Natural killer cell (primary cell): ENCODE results near the gene KHDC3L. TPM values are rescaled to one million over a fixed set of nuclear protein-coding genes. Genes with fewer than 3 reads are reported as not detected.

Source experiments
- ATAC-seq, 3 donors: fragments of 150-1000 bp in 2 of 3; fragments of 200-7000 bp in 1 of 3; cut with Tn5 transposase; 1 replicate in 1 of 3; 2 replicates in 2 of 3; pipeline ENCODE4 v1.10.0; 2021; ENCODE audit warnings: mild to moderate bottlenecking in 2 of 3, moderate library complexity in 2 of 3
- DNase-seq, 2 donors: peaks; one replicate each; pipeline versions ENCODE4 v3.0.0 to v3.0.0-alpha.2; 2013 to 2021; ENCODE audit warnings: mixed read lengths in 1 of 2
- H3K27ac ChIP-seq: one replicate; pipeline ENCODE4 v1.5.1; 2013; ENCODE audit warnings: mild to moderate bottlenecking, low read length
- H3K27me3 ChIP-seq: one replicate; pipeline ENCODE4 v1.6.1; 2013; ENCODE audit warnings: low read length; ENCODE audit not compliant: control insufficient read depth, insufficient read depth
- H3K36me3 ChIP-seq: one replicate; pipeline ENCODE4 v1.6.1; 2013; ENCODE audit warnings: low read length; ENCODE audit not compliant: control insufficient read depth, insufficient read depth
- H3K4me1 ChIP-seq: one replicate; pipeline ENCODE4 v1.6.1; 2013; ENCODE audit warnings: low read length; ENCODE audit not compliant: control insufficient read depth, insufficient read depth
- H3K4me3 ChIP-seq: one replicate; pipeline ENCODE4 v1.5.1; 2013; ENCODE audit warnings: low read length
- H3K9me3 ChIP-seq: one replicate; pipeline ENCODE4 v1.6.1; 2013; ENCODE audit warnings: low read length; ENCODE audit not compliant: control insufficient read depth, insufficient read depth
- H3K27ac Mint-ChIP-seq, 2 donors: one replicate each; pipeline ENCODE4 v1.8.0; 2022; ENCODE audit warnings: mild to moderate bottlenecking in 2 of 2, mixed read lengths in 2 of 2, moderate library complexity in 1 of 2
- H3K27me3 Mint-ChIP-seq, 2 donors: one replicate each; pipeline ENCODE4 v1.8.0; 2022; ENCODE audit warnings: low read depth in 2 of 2, mixed read lengths in 2 of 2
- H3K36me3 Mint-ChIP-seq: one replicate; pipeline ENCODE4 v1.8.0; 2022; ENCODE audit warnings: mixed read lengths
- H3K4me1 Mint-ChIP-seq, 2 donors: one replicate each; pipeline ENCODE4 v1.8.0; 2022; ENCODE audit warnings: mixed read lengths in 2 of 2
- H3K4me3 Mint-ChIP-seq: one replicate; pipeline ENCODE4 v1.8.0; 2022; ENCODE audit warnings: mild to moderate bottlenecking, moderate library complexity, mixed read lengths
- H3K9me3 Mint-ChIP-seq, 2 donors: one replicate each; pipeline ENCODE4 v1.8.0; 2022; ENCODE audit warnings: mixed read lengths in 2 of 2
- WGBS: methylation state at CpG from one replicate; pipeline ENCODE4 v1.1.7; 2013; ENCODE audit warnings: missing lambda C conversion rate; ENCODE audit not compliant: insufficient coverage; 5-methylcytosine and 5-hydroxymethylcytosine counted together
- intact Hi-C: fragments of 100-400 bp; cut with micrococcal nuclease; formaldehyde crosslinking; loops from one replicate; pipeline ENCODE4 v1.14.2; 2022
- total RNA-seq, 4 donors: library from RNA; stranded (reverse); fragments of 120-200 nt in 1 of 4; gene quantifications; one replicate each; pipeline versions ENCODE4 v1.2.3 to v1.2.4, GENCODE V29; 2013 to 2022
- TF ChIP-seq, protein P1 (sequence below): fragments of 200-600 bp; IDR thresholded peaks from one replicate; pipeline ENCODE4 v1.8.0; 2022; ENCODE audit warnings: antibody characterized with exemption

Gene KHDC3L
- total RNA-seq, 3 donors from 2014 or later (not counting 1 experiment from before 2014, with no cell fraction given), result not detected

DNA sequence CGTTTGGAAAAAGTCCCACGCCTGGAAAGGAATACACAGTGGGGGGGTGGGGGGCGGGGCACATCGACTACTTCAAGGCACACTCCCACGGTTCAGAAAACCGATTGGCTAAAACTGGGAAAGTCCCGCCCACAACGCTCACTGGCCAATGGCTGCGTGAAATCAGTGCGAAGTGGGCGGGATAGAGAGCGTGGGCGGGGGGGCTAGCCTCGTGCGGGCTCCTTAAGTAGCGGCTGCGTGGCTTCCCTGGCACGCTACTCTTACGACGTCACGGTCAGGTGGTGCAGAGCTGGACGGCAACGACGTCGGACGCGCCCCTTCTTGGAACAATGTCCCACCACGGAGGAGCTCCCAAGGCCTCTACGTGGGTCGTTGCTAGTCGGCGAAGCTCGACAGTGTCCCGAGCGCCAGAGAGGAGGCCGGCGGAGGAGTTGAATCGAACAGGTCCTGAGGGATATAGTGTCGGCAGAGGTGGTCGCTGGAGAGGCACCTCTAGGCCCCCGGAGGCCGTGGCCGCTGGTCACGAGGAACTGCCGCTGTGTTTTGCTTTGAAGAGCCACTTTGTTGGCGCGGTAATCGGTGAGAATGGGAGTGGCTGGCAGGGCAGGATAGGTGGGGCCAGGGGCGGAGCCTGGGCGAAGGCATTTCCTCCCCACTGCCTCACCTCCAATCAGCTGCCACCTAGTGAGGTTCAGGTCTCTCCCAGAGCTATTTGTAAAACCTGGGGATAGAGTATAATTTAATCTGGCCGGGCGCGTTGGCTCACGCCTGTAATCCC is 32.3 kb downstream of the KHDC3L start, which contains the start of gene DDX43:
DDX43 (plus strand) TSS at position 252 of the 778 bp plus-strand sequence; CDS start at position 330, 78 bp downstream.
- H3K4me1 Mint-ChIP-seq, result peaks cover 10 to 13% of the 10 kb centered on the region in 2 donors
- H3K4me3 Mint-ChIP-seq, result peak within 1 kb of the TSS; percentile 94
- WGBS, result 85% methylated on average over 52 of the region's 54 CpGs
- Histone ChIP-seq H3K9me3 (no peaks in the 10 kb centered on the region), H3K27ac (peak within 1 kb of the TSS; percentile 68), H3K27me3 (no peaks in the 10 kb centered on the region), H3K36me3 (no peaks in the 10 kb centered on the region), H3K4me3 (peak within 1 kb of the TSS; percentile 21), H3K4me1 (peaks cover 3% of the 10 kb centered on the region)
- no peaks in the 10 kb centered on the region for H3K36me3 Mint-ChIP-seq
- intact Hi-C loops, result no loop called here
- peak within 1 kb of the TSS; percentile 84 to 94 for H3K27ac Mint-ChIP-seq
- no peaks in the 10 kb centered on the region for H3K27me3 Mint-ChIP-seq
- ATAC-seq (peak in 2 of 3 donors; percentile 89 to 90), DNase-seq (peak; percentile 32 to 73)
- TF ChIP-seq, protein P1, sequence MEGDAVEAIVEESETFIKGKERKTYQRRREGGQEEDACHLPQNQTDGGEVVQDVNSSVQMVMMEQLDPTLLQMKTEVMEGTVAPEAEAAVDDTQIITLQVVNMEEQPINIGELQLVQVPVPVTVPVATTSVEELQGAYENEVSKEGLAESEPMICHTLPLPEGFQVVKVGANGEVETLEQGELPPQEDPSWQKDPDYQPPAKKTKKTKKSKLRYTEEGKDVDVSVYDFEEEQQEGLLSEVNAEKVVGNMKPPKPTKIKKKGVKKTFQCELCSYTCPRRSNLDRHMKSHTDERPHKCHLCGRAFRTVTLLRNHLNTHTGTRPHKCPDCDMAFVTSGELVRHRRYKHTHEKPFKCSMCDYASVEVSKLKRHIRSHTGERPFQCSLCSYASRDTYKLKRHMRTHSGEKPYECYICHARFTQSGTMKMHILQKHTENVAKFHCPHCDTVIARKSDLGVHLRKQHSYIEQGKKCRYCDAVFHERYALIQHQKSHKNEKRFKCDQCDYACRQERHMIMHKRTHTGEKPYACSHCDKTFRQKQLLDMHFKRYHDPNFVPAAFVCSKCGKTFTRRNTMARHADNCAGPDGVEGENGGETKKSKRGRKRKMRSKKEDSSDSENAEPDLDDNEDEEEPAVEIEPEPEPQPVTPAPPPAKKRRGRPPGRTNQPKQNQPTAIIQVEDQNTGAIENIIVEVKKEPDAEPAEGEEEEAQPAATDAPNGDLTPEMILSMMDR, result no peak
- no peaks in the 10 kb centered on the region for H3K9me3 Mint-ChIP-seq

DNA sequence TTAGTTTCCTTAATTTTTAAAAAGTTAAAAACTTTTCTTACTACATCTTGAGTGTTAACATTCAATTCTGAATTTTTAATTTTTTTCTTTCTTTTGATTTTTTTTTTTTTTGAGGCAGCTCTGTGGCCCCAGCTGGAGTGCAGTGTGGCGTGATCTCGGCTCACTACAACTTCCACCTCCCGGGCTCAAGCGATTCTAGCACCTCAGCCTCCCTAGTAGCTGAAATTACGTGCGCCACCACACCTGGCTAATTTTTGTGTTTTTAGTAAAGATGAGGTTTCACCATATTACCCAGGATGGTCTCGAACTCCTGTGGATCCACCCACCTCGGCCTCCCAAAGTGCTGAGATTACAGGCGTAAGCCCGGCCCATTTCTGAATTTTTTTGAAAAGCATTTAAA is 33.4 kb downstream of the KHDC3L start:
- no peaks in the 10 kb centered on the region for H3K36me3 Mint-ChIP-seq
- no peaks in the 10 kb centered on the region for H3K9me3 Mint-ChIP-seq
- TF ChIP-seq, protein P1, result no peak
- Histone ChIP-seq H3K4me1 (no peaks in the 10 kb centered on the region), H3K4me3 (no peak overlapping the region), H3K27me3 (no peaks in the 10 kb centered on the region), H3K27ac (no peak overlapping the region), H3K36me3 (no peaks in the 10 kb centered on the region), H3K9me3 (no peaks in the 10 kb centered on the region)
- DNase-seq (no peak), ATAC-seq (no peak)
- intact Hi-C loops, result no loop called here
- no peak overlapping the region for H3K4me3 Mint-ChIP-seq
- no peaks in the 10 kb centered on the region for H3K27me3 Mint-ChIP-seq
- no peak overlapping the region for H3K27ac Mint-ChIP-seq
- WGBS, result 97% methylated on average over 10 of the region's 10 CpGs
- H3K4me1 Mint-ChIP-seq, result peaks cover 10 to 13% of the 10 kb centered on the region in 2 donors

DNA sequence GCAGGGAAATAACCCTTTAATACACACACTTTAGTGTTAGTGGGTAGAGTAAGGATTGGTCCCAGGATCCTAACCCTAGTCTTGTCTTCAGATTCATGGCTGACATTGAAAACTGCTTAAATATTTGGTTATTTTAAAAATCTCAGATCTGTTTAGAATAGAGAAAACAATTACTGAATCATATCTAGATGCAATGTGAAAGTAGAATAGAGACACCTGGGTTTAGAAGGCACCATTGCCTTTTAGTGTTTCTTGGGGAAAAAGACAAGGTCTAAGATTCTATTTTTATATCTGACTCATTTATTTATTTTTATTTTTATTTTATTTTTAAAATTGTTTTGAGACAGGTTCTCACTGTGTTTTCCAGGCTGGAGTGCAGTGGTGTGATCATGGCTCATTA is 38.2 kb downstream of the KHDC3L start:
- H3K9me3 ChIP-seq, result no peaks in the 10 kb centered on the region
- no peak overlapping the region for H3K27ac ChIP-seq
- Mint-ChIP-seq H3K4me3 (no peak overlapping the region), H3K36me3 (no peaks in the 10 kb centered on the region), H3K4me1 (peaks cover 0 to 5% of the 10 kb centered on the region in 2 donors), H3K27me3 (no peaks in the 10 kb centered on the region), H3K27ac (no peak overlapping the region), H3K9me3 (no peaks in the 10 kb centered on the region)
- intact Hi-C loops, result no loop called here
- ATAC-seq (no peak), DNase-seq (no peak)
- TF ChIP-seq, protein P1, result no peak
- no peak overlapping the region for H3K4me3 ChIP-seq
- H3K4me1 ChIP-seq, result no peaks in the 10 kb centered on the region
- H3K36me3 ChIP-seq, result no peaks in the 10 kb centered on the region
- H3K27me3 ChIP-seq, result no peaks in the 10 kb centered on the region
